Measurements from ENCODE around the gene RNF224. TPM values are rescaled to one million over a fixed set of nuclear protein-coding genes. Genes with fewer than 3 reads are reported as not detected.

RNF224 gene
- total RNA-seq, 1 experiment from 2014 or later = not detected

GRCh38 chr9:137219757-137220316 is 7.5 kb upstream of the RNF224 start:
- TF ChIP-seq EZH2 (IDR thresholded peaks at IDR 0.05; ENCODE audit: borderline replicate concordance, low read depth, low read length, poor library complexity, severe bottlenecking) (no peak), CTCF (conservative IDR thresholded peaks at IDR 0.05; ENCODE audit: low read depth, low read length) (no peak)
- intact Hi-C loops (cut with micrococcal nuclease; ENCODE audit: unreplicated experiment) = loop anchor here (5.0 kb wide), 1 partner anchor 428 kb away; the partner anchor contains the start of gene TMEM141
- CTCF ChIA-PET = no interaction called here

DNA sequence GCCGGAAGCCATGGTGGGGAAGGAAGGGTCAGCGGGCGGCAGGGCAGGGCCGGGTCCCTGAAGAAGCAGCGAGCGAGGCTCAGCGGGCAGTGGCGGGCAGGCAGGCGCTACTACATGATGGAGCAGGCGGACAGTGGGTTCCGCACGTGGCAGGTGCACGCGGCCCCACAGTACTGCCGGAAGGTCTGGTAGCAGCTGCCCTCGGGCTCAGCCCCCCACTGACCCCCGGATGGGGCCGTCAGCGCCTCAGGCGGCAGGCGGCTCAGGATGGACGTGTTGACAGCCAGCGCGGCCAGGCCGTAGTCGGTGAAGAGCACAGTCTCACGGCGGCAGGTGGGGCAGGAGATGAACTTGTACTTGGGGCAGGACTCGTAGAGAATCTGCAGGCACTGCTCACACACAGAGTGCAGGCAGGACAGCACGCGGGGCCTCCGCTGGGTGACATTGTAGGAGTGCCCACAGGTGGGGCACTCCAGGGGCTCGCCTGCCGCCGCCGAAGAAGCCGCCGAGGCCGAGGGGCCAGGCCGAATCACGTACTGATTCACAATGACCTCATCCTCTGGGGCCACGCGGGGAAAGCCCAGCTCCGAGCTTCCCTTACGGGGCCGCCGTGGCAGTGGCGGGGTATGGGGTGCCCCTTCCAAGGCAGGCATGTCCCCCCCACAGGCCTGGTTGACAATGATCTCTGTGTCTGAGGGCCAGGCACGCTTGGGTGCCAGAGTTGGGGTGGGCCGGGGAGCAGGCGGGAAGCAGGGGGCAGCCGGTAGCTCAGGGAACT is 6.8 kb upstream of the RNF224 start:
- no peak overlapping the region for H3K27ac ChIP-seq (ENCODE audit: low read depth, low read length, poor library complexity, severe bottlenecking)
- H3K9me3 ChIP-seq (ENCODE audit: low read depth, low read length, poor library complexity, severe bottlenecking) = no peaks in the 10 kb centered on the region
- no peak for TF ChIP-seq CTCF (conservative IDR thresholded peaks at IDR 0.05; ENCODE audit: low read depth, low read length)
- TF ChIP-seq EZH2 (IDR thresholded peaks at IDR 0.05; ENCODE audit: borderline replicate concordance, low read depth, low read length, poor library complexity, severe bottlenecking) = no peak
- intact Hi-C loops (cut with micrococcal nuclease; ENCODE audit: unreplicated experiment) = loop anchor here (5.0 kb wide), 1 partner anchor 428 kb away; the partner anchor contains the start of gene TMEM141
- DNase-seq (ENCODE audit: low spot score) = no peak
- H3K4me1 ChIP-seq (ENCODE audit: insufficient read depth, low read length, poor library complexity, severe bottlenecking) = peaks cover 9% of the 10 kb centered on the region
- peaks cover under 1% of the 10 kb centered on the region for H3K36me3 ChIP-seq (ENCODE audit: insufficient read depth, low read length, poor library complexity, severe bottlenecking)
- no peak overlapping the region for H3K4me3 ChIP-seq (ENCODE audit: low read depth, low read length, poor library complexity, severe bottlenecking)
- TSS peak; percentile 36 for BruUV-seq (replicated peaks)
- H3K27me3 ChIP-seq (replicated peaks; ENCODE audit: insufficient read depth, low read depth, low read length, poor library complexity) = no peaks in the 10 kb centered on the region
- CTCF ChIA-PET = no interaction called here
- POLR2A ChIA-PET (ENCODE audit: low non-redundant PET) = no interaction called here

More at GRCh38 chr9:137219757-137220316, 7.5 kb upstream of the RNF224 start:
- Histone ChIP-seq H3K4me1 (ENCODE audit: insufficient read depth, low read length, poor library complexity, severe bottlenecking) (peaks cover 9% of the 10 kb centered on the region), H3K27me3 (replicated peaks; ENCODE audit: insufficient read depth, low read depth, low read length, poor library complexity) (no peaks in the 10 kb centered on the region), H3K36me3 (ENCODE audit: insufficient read depth, low read length, poor library complexity, severe bottlenecking) (peaks cover 5% of the 10 kb centered on the region), H3K27ac (ENCODE audit: low read depth, low read length, poor library complexity, severe bottlenecking) (no peak overlapping the region), H3K9me3 (ENCODE audit: low read depth, low read length, poor library complexity, severe bottlenecking) (no peaks in the 10 kb centered on the region), H3K4me3 (ENCODE audit: low read depth, low read length, poor library complexity, severe bottlenecking) (no peak overlapping the region)
- BruUV-seq (replicated peaks) = no TSS peak
- no peak for DNase-seq (ENCODE audit: low spot score)
- POLR2A ChIA-PET (ENCODE audit: low non-redundant PET) = no interaction called here

- no peak for TF ChIP-seq CTCF (conservative IDR thresholded peaks at IDR 0.05; ENCODE audit: low read depth, low read length)
- TF ChIP-seq EZH2 (IDR thresholded peaks at IDR 0.05; ENCODE audit: borderline replicate concordance, low read depth, low read length, poor library complexity, severe bottlenecking) = no peak
- no TSS peak for BruUV-seq (replicated peaks)
- H3K9me3 ChIP-seq (ENCODE audit: low read depth, low read length, poor library complexity, severe bottlenecking) = no peaks in the 10 kb centered on the region
- CTCF ChIA-PET = no interaction called here
- POLR2A ChIA-PET (ENCODE audit: low non-redundant PET) = no interaction called here
- H3K27ac ChIP-seq (ENCODE audit: low read depth, low read length, poor library complexity, severe bottlenecking) = no peak overlapping the region
- intact Hi-C loops (cut with micrococcal nuclease; ENCODE audit: unreplicated experiment) = loop anchor here (5.0 kb wide), 1 partner anchor 429 kb away; the partner anchor contains the start of gene TMEM141
- H3K27me3 ChIP-seq (replicated peaks; ENCODE audit: insufficient read depth, low read depth, low read length, poor library complexity) = no peaks in the 10 kb centered on the region
- no peaks in the 10 kb centered on the region for H3K36me3 ChIP-seq (ENCODE audit: insufficient read depth, low read length, poor library complexity, severe bottlenecking)
- peaks cover 9% of the 10 kb centered on the region for H3K4me1 ChIP-seq (ENCODE audit: insufficient read depth, low read length, poor library complexity, severe bottlenecking)
- peak overlapping the region; percentile 72 for H3K4me3 ChIP-seq (ENCODE audit: low read depth, low read length, poor library complexity, severe bottlenecking)
- no peak for DNase-seq (ENCODE audit: low spot score)
These were observed 6.2 kb upstream of the RNF224 start for GRCh38 chr9:137221095-137221505.

All from A673 (cell line).